ENCODE results near the gene PTBP3. TPM values are rescaled to one million over a fixed set of nuclear protein-coding genes. Genes with fewer than 3 reads are reported as not detected.

The PTBP3 gene, protein sequence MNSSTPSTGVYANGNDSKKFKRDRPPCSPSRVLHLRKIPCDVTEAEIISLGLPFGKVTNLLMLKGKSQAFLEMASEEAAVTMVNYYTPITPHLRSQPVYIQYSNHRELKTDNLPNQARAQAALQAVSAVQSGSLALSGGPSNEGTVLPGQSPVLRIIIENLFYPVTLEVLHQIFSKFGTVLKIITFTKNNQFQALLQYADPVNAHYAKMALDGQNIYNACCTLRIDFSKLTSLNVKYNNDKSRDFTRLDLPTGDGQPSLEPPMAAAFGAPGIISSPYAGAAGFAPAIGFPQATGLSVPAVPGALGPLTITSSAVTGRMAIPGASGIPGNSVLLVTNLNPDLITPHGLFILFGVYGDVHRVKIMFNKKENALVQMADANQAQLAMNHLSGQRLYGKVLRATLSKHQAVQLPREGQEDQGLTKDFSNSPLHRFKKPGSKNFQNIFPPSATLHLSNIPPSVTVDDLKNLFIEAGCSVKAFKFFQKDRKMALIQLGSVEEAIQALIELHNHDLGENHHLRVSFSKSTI
- 12.6 and 14.8 TPM in 2 replicates for total RNA-seq

DNA sequence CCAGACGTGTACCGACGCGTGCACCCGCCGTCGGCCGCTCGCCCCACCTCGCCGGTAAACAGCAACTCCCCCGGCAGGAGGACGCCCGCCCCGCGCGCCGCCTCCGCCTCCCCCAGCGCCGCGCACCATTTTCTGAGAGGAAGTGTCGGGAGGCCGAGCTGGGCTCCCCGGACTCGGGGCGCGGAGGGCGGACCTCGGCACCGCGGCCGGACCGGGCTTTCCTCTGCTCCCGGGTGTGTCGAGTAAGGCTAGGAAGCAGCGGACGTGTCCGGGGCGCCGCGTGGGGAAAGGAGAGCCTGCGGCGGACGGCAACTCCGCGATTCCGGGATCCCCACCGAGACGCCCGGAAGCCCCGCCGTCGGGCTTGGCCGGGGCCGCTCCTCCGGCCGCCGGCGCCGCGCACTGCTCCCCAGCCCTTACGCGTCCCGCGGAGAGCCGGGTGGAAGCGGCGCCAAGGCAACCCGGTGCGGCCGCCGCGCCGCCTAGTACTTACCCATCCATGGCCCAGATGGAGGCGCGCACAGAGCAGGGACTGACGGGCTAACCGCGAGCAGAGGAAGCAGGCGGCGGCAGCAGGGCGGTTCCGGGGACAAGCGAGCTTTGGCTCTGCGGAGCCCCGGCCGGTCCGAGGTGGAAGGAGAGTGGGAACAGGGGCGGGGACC lies at the start of gene PTBP3:
Gene PTBP3 (minus strand): TSS at position 643 of the 662 bp plus-strand sequence. CDS start 35,754 bp downstream, outside the sequence.

GRCh38 chr9:112380102-112380824 lies 46.8 kb upstream of the PTBP3 start, which contains the start of gene HSDL2:
HSDL2 (plus strand) TSS chr9:112380108; CDS start chr9:112380164, 56 bp downstream.

DNA sequence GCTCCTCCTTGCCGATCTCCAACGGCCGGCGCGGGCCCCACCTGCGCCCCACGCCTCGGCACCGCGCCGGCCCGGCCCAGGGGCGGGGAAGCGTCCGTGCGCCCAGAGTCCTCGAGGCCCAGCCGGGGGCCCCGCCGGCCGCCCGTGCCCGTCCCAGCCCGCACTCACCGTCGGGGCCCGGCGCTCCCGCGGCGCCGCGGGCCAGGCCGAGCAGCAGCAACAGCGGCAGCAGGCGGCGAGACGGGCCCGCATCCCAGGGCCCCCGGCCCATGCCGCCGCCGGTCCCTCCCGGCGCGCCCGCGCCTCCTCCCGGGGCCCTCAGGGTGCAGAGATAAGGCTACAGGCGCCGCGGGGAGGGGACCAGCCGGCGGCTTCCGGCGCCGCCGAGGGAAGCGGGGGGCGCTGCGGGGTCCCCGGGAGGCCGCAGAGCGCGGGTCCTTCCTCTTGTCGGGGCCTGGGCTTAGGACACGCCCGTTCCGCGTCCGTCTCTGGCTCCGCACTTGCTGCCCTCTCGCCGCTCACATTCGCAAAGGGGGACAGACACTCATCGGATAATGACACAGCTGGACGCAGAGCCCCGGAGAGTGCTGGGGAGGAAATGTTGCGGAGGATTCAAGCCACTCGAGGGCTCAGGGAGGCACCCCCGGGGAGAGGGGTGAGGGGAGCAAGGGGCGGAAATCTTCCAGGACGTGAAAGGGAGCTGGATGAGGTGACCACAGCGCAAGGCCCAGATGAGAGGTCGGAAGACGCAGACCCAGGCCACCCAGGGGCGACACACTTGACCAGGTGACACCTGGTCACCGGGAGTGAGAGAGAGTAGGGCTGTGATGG lies 158.2 kb downstream of the PTBP3 start, which contains the start of gene SUSD1:
Gene SUSD1 (minus strand): TSS at position 333 of the 831 bp plus-strand sequence. CDS start 62 bp downstream, at position 271.

Other genes starting within 250 kb of the PTBP3 start
- gene SUSD1, start 158.3 kb downstream of the PTBP3 start, total RNA-seq = 8.8 and 10.8 TPM in 2 replicates
- gene HSDL2, start 46.5 kb upstream of the PTBP3 start, total RNA-seq = 14.3 and 14.6 TPM in 2 replicates
- 0.84 and 0.89 TPM in 2 replicates for gene KIAA1958, start 153.2 kb upstream of the PTBP3 start, total RNA-seq

Measured in bronchus fibroblast of lung (primary cell).